GM18861 (cell line): Measurements from ENCODE around the gene CFAP61.
"Not testable (repeated sequence)": the region's sequence is repeated elsewhere in the genome, so short reads cannot be mapped to it uniquely, and the experiment has no call there.

Experiments used
- ATAC-seq: cut with Tn5 transposase; IDR thresholded peaks from one replicate; pipeline ENCODE4 v1.9.1; 2021; ENCODE audit not compliant: unreplicated experiment

Gene CFAP61

DNA sequence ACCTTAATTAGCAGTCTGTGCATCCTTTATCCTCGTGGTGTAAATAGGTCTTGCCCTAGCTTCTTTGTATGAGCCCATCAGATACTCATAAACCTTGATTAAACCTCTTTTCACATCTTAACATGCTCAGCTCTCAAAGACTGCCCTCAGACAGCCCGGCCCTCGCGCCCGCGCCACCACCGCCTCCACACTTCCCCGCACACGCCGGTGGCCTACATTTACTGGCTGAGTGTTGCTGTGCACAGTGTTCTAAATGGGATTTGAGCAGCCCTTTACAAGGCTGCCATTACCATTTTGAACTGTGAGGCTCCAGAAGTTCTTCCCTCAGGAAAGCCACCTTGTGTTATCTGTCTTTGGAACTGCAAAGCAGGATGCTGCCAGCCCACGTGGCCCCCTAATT is 252.6 kb downstream of the CFAP61 start:
- no peak for ATAC-seq

DNA sequence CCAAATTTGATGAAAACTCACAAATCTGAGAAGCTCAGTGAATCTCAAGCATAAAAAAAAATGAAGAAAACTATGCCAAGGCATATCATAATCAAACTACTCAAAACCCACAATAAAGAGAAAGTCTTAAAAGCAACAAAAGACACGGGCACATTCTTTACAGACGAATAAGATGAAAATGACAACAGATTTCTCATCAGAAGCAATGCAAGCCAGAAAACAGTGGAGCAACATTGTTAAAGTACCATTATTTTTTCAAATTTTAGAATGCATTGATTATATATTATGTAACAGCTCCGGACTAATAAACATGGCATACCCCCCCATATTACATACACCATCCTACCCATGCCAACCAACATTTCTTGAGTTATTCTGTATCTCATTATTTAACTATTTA is 260.2 kb downstream of the CFAP61 start:
- no peak for ATAC-seq

DNA sequence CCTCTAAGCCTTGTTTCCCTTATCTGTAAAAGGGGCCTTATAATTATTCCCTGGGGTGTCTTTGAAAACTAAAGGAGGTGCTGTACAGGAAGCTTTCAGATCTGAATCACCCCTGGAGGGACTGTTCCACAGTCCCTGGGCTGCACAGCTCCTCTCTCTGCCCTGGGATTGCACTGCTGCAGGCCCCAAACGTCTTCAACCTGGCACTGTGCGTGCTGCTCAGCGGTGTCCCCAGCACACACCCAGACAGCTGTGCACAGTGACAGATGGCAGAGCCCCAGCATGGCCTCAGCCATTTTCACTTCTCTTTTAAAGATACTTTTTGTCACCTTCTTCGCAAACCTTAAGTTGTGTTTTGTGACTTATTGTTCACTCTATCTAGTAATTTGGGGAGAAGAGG is 264.9 kb downstream of the CFAP61 start:
- ATAC-seq: peak; percentile 90

- ATAC-seq: peak; percentile 7
Measured at GRCh38 chr20:20317621-20318364, 265.5 kb downstream of the CFAP61 start.

DNA sequence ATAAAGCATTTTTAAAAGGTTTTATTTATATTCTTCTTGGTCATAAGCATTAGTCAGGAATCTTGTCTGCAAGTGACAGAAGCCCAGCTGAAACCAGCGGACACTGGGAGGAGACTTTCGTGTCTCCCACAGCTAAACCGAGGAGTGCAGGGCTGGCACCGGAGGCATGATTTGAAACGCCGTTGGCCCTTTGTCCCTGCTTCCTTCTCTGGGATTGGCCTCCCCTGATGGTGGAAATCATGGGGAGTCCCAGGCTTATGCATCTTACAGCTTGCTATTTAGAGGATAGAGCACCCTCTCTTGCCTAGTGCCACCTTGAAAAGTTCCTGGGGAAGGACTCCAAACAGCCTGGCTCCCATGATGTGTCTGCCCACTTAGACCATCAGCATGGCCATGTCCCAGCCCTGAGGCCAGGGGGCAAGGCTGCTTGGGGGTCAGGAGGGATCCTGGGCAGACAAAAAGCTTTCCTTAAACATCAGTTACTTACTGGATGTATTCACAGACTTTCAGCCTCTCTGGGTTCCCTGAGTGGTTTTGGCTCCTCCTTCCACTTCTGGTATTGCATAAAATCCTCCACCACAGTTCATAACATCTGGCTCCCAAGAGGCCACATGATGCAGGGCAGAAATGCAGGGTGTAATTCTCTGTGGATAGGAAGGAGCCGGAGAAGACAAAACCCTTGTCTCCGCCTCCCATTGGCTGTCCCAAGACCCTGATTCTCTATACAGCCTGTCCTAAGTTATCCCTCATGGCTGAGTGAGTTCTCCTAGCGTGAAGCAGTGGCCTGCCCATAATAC is 266.2 kb downstream of the CFAP61 start:
- ATAC-seq: no peak

DNA sequence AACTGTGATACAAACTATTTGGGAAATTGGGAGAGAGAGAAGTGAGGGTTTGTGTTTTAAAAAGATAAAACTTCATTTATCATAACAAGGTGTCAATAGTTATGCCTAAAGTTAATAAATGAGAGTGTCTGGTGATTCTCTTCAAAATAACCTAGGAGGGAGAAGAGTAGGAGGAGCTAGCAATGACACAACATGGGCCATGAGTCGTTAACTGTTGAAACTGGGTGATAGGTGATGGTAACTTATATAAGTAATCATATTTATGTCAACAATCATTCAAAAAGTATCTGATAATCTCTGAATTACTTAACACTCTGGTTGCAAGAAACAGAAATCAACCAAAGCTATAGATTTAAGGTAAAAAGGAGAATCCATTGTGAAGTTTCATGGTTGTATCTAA is 268.8 kb downstream of the CFAP61 start:
- ATAC-seq: no peak

GRCh38 chr20:20321917-20322316 is 269.6 kb downstream of the CFAP61 start:
- ATAC-seq: no peak

DNA sequence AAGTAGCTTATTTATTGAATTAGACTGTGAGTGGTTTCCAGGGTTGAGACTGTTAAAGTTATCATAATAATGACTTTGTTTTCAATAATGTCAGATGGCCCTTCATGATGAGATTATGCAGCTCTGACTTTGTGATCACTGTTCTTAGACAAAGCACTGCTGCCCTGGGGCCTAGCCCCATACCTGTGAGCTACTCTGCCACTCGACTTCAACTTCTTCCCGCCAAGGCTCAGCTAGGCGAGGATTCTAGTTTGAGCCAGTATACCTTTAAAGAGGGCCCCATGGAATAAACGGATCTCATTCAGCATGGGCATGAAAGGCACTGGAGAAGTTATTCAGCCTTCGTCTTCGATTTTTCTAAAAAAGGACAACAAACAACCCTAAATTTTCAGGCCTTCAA is 270.6 kb downstream of the CFAP61 start:
- ATAC-seq: no peak

GRCh38 chr20:20327746-20328145 is 275.4 kb downstream of the CFAP61 start:
- no peak for ATAC-seq

GRCh38 chr20:20329564-20329963 is 277.2 kb downstream of the CFAP61 start:
- no peak for ATAC-seq

GRCh38 chr20:20331156-20331555 is 278.8 kb downstream of the CFAP61 start:
- ATAC-seq: no peak

- ATAC-seq: no peak
Measured at GRCh38 chr20:20331817-20332216, 279.5 kb downstream of the CFAP61 start.

- ATAC-seq: no peak
Measured at GRCh38 chr20:20333866-20334265, 281.5 kb downstream of the CFAP61 start.

DNA sequence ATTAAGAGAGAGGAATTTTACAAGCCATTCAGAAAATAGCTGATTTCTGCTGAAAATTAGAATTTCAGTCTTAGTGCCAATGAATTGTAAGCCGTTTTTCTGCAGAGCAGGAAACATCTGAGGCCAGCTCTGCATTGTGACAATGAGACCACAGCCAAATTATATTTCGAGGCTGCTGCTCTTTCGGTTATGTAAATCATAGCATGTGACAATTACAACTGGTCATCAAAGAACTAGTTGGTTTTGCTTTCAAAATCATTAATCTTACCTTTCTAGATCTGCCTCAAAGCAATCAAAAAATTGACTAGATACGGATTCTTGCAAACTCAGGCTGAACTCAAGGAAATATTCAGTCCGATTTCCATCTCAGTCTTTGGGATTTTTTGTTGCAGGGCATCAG is 282.2 kb downstream of the CFAP61 start:
- peak; percentile 93 for ATAC-seq

GRCh38 chr20:20338133-20338730 is 285.9 kb downstream of the CFAP61 start:
- ATAC-seq: no peak

DNA sequence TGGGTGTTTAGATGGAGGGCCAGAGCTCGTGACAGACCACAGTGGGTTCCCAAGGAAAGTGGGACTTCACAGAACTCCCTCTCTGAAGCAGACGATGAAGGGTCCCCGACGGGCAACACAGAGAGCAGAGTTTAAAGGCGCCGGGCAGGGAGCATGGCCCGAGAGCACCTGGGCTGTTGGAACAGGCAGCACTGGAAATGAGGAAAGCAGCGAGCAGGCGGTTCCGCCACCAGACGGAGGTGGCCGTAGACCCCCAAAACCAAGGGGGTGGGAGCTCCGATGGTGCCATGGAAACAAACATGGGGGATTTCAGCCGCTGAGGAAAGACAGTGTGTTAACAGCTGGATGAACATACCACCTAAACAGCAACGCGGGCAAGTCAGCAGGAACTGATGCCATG is 288.1 kb downstream of the CFAP61 start:
- no peak for ATAC-seq

DNA sequence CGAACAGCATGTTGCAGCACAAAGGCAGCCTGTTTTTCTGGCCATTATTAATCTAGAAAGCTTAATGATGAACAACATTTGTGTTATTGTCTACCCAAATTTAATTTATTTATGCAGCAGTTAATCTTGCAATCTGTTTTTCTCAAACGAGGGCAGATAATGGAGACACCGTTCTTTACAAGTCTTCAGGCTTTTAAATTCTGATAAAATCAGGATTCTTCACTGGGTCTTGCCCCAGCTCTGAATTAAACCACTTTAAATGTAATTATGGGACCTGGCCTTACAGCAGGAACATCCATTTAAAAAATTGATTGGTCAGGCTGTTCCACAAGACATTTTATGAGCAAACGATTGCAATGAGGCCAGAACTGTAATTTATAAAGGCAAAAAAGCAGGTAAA is 289.0 kb downstream of the CFAP61 start:
- ATAC-seq: no peak

- no peak for ATAC-seq
Measured at GRCh38 chr20:20342066-20342465, 289.7 kb downstream of the CFAP61 start.

DNA sequence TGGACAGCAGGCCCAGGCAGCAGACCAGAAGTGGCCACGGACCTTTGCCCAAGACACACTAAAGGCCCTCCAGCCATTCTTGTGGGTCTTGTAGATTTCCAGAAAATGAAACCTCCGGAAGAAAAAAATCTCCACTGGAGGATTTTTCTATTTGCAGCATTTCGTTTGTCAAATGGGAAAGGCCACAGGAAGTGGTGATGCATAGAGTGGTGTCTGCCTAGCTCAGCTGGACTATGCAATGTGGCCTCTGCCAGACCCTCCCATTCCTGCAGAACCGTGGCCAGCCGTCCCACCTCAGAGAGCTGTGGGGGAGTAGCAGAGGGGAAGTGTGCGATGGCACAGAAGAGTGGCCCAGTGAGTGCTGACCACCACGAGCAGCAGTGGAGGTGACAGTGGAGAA is 291.6 kb downstream of the CFAP61 start:
- ATAC-seq: no peak

DNA sequence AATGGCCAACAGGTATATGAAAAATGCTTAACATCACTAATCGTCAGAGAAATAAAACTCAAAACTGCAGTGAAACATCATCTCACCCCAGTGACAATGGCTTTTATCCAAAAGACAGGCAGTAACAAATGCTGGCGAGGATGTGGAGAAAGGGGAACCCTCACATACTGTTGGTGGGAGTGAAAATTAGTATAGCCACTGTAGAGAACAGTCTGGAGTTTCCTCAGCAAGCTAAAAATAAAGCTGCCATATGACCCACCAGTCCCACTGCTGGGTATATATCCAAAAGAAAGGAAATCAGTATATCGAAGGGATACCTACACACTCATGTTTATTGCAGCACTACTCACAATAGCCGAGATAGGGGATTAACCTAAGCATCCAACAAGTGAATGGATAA is 292.1 kb downstream of the CFAP61 start:
- no peak for ATAC-seq

- ATAC-seq: no peak
Measured at GRCh38 chr20:20353576-20353975, 301.2 kb downstream of the CFAP61 start.

DNA sequence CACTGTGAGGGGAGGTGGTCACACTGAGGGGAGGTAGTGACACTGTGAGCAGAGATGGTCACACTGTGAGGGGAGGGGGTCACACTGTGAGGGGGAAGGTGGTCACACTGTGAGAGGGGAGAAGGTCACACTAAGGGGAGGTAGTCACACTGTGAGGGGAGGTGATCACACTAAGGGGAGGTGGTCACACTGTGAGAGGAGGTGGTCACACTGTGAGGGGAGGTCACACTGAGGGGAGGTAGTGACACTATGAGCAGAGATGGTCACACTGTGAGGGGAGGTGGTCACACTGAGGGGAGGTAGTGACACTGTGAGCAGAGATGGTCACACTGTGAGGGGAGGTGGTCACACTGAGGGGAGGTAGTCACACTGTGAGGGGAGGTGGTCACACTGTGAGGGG is 303.2 kb downstream of the CFAP61 start:
- not testable (repeated sequence) for ATAC-seq
